Stimulated activated CD4-positive, alpha-beta T cell treated with anti-CD3 and anti-CD28 coated beads, Interleukin-2, amount 100 ng/mL, for 4 hours (primary cell): ENCODE measurements around the gene PDIA6.
"Not testable (repeated sequence)": the region's sequence is repeated elsewhere in the genome, so short reads cannot be mapped to it uniquely, and the experiment has no call there.

Experiments
- DNase-seq: peaks from one replicate; pipeline ENCODE4 v3.0.0-alpha.2; 2020; ENCODE audit warnings: low read depth

Gene PDIA6

GRCh38 chr2:10780821-10781220, 31.8 kb downstream of the PDIA6 start:
- not testable (repeated sequence) for DNase-seq

- no peak for DNase-seq
Observed at GRCh38 chr2:10780491-10780820, 32.1 kb downstream of the PDIA6 start.

GRCh38 chr2:10779776-10780490, 32.7 kb downstream of the PDIA6 start:
- DNase-seq: no peak

- no peak for DNase-seq
Observed at GRCh38 chr2:10778724-10779115, 33.9 kb downstream of the PDIA6 start.

- DNase-seq: no peak
Observed at GRCh38 chr2:10777842-10778723, 34.5 kb downstream of the PDIA6 start.

GRCh38 chr2:10777111-10777841, 35.3 kb downstream of the PDIA6 start:
- no peak for DNase-seq

GRCh38 chr2:10776231-10776977, 36.2 kb downstream of the PDIA6 start:
- DNase-seq: no peak

GRCh38 chr2:10775831-10776230, 36.8 kb downstream of the PDIA6 start:
- no peak for DNase-seq

GRCh38 chr2:10775021-10775780, 37.4 kb downstream of the PDIA6 start:
- DNase-seq: no peak

GRCh38 chr2:10774394-10774793, 38.2 kb downstream of the PDIA6 start:
- DNase-seq: no peak

- no peak for DNase-seq
Observed at GRCh38 chr2:10773821-10774341, 38.7 kb downstream of the PDIA6 start.

- DNase-seq: no peak
Observed at GRCh38 chr2:10772868-10773215, 39.7 kb downstream of the PDIA6 start.

GRCh38 chr2:10772201-10772867, 40.3 kb downstream of the PDIA6 start:
- DNase-seq: no peak

- no peak for DNase-seq
Observed at GRCh38 chr2:10771786-10772185, 40.8 kb downstream of the PDIA6 start.

GRCh38 chr2:10770956-10771750, 41.4 kb downstream of the PDIA6 start:
- no peak for DNase-seq

GRCh38 chr2:10768063-10768507, 44.5 kb downstream of the PDIA6 start:
- DNase-seq: no peak

GRCh38 chr2:10765914-10766313, 46.7 kb downstream of the PDIA6 start:
- DNase-seq: no peak

- no peak for DNase-seq
Observed at GRCh38 chr2:10765461-10765860, 47.1 kb downstream of the PDIA6 start.

GRCh38 chr2:10764896-10765295, 47.7 kb downstream of the PDIA6 start:
- DNase-seq: no peak
